Cardiac fibroblast (primary cell): ENCODE results near the gene PRKCB.

Experiments
- DNase-seq, 2 donors: peaks; one replicate each; pipeline versions ENCODE4 v3.0.0 to v3.0.0-alpha.2; 2010; ENCODE audit warnings: low read depth in 2 of 2
- H3K4me3 ChIP-seq, 2 donors: replicated peaks in 1 of 2; 1 replicate in 1 of 2; 2 replicates in 1 of 2; pipeline ENCODE4 v1.5.1; 2011; ENCODE audit warnings: low read depth in 2 of 2, low read length in 2 of 2, mild to moderate bottlenecking in 2 of 2, moderate library complexity in 1 of 2
- CTCF ChIP-seq: IDR thresholded peaks from one replicate; pipeline ENCODE4 v1.5.1; 2011; ENCODE audit warnings: low read depth, mild to moderate bottlenecking, low read length, inconsistent platforms

Gene PRKCB

GRCh38 chr16:24132797-24133155 is 297.0 kb downstream of the PRKCB start:
- TF ChIP-seq CTCF: no peak
- no peak for DNase-seq
- no peak overlapping the region for H3K4me3 ChIP-seq

GRCh38 chr16:24135624-24136565 is 300.1 kb downstream of the PRKCB start:
- no peak overlapping the region for H3K4me3 ChIP-seq
- DNase-seq: no peak
- TF ChIP-seq CTCF: no peak

- H3K4me3 ChIP-seq: no peak overlapping the region
- no peak for DNase-seq
These were observed 302.2 kb downstream of the PRKCB start for GRCh38 chr16:24138024-24138423.

GRCh38 chr16:24138575-24138974 is 302.8 kb downstream of the PRKCB start:
- H3K4me3 ChIP-seq: no peak overlapping the region
- TF ChIP-seq CTCF: no peak
- DNase-seq: no peak

More at GRCh38 chr16:24138024-24138423, 302.2 kb downstream of the PRKCB start:
- TF ChIP-seq CTCF: no peak

- no peak overlapping the region for H3K4me3 ChIP-seq
- TF ChIP-seq CTCF: no peak
- no peak for DNase-seq
These were observed 303.5 kb downstream of the PRKCB start for GRCh38 chr16:24139282-24139681.

- TF ChIP-seq CTCF: no peak
- no peak for DNase-seq
- H3K4me3 ChIP-seq: no peak overlapping the region
These were observed 304.9 kb downstream of the PRKCB start for GRCh38 chr16:24140730-24141129.
